GM15510 (cell line): ENCODE results near the gene CIBAR2.

Experiments
- POLR2A ChIP-seq: IDR thresholded peaks from 3 replicates; pipeline ENCODE4 v1.6.1; 2011; ENCODE audit warnings: borderline replicate concordance; ENCODE audit not compliant: insufficient read length; ENCODE audit errors: extremely low read depth

Gene CIBAR2

GRCh38 chr16:85103114-85104079 lies 8.9 kb downstream of the CIBAR2 start:
- no peak for TF ChIP-seq POLR2A

GRCh38 chr16:85101956-85102630 lies 10.2 kb downstream of the CIBAR2 start:
- no peak for TF ChIP-seq POLR2A

GRCh38 chr16:85100265-85100664 lies 12.0 kb downstream of the CIBAR2 start:
- no peak for TF ChIP-seq POLR2A

- no peak for TF ChIP-seq POLR2A
Observed at GRCh38 chr16:85098565-85098964, 13.7 kb downstream of the CIBAR2 start.

GRCh38 chr16:85096921-85097320 lies 15.4 kb downstream of the CIBAR2 start:
- no peak for TF ChIP-seq POLR2A

GRCh38 chr16:85094812-85095211 lies 17.5 kb downstream of the CIBAR2 start:
- TF ChIP-seq POLR2A = no peak

- TF ChIP-seq POLR2A = no peak
Observed at GRCh38 chr16:85094176-85094805, 18.0 kb downstream of the CIBAR2 start.

GRCh38 chr16:85093705-85094104 lies 18.6 kb downstream of the CIBAR2 start:
- TF ChIP-seq POLR2A = no peak

GRCh38 chr16:85092851-85093250 lies 19.4 kb downstream of the CIBAR2 start:
- TF ChIP-seq POLR2A = no peak

- TF ChIP-seq POLR2A = no peak
Observed at GRCh38 chr16:85092309-85092708, 20.0 kb downstream of the CIBAR2 start.

GRCh38 chr16:85091522-85091910 lies 20.8 kb downstream of the CIBAR2 start:
- TF ChIP-seq POLR2A = no peak

- no peak for TF ChIP-seq POLR2A
Observed at GRCh38 chr16:85090873-85091521, 21.3 kb downstream of the CIBAR2 start.

- no peak for TF ChIP-seq POLR2A
Observed at GRCh38 chr16:85090181-85090580, 22.1 kb downstream of the CIBAR2 start.

- TF ChIP-seq POLR2A = no peak
Observed at GRCh38 chr16:85089525-85089924, 22.7 kb downstream of the CIBAR2 start.
